AG04449 (cell line): ENCODE measurements around the gene PAGE5.

Experiments
- CTCF ChIA-PET: fragments of 350-600 bp; formaldehyde crosslinking; extraction: SDS; loops from one replicate; lab custom pipeline; 2021; ENCODE audit warnings: antibody characterized with exemption; lab: Yijun Ruan, JAX
- POLR2A ChIA-PET: fragments of 400-600, 350-600 bp; formaldehyde crosslinking; extraction: SDS; loops from one replicate; lab custom pipeline; 2020; ENCODE audit warnings: antibody characterized with exemption, inconsistent platforms; lab: Yijun Ruan, JAX
- DNase-seq: peaks from one replicate; pipeline ENCODE4 v3.0.0-alpha.2; 2010; ENCODE audit warnings: low read depth, low spot score
- H3K4me3 ChIP-seq: 2 replicates; pipeline ENCODE4 v1.5.1; 2011; ENCODE audit warnings: low read depth, mild to moderate bottlenecking, control low read depth, low read length
- TF ChIP-seq, protein P1 (sequence below): IDR thresholded peaks from one replicate; pipeline ENCODE4 v1.5.1; 2011; ENCODE audit warnings: mild to moderate bottlenecking, moderate library complexity, low read length, control low read depth, inconsistent platforms; ENCODE audit not compliant: insufficient read depth; ENCODE audit errors: missing control alignments

The PAGE5 gene

DNA sequence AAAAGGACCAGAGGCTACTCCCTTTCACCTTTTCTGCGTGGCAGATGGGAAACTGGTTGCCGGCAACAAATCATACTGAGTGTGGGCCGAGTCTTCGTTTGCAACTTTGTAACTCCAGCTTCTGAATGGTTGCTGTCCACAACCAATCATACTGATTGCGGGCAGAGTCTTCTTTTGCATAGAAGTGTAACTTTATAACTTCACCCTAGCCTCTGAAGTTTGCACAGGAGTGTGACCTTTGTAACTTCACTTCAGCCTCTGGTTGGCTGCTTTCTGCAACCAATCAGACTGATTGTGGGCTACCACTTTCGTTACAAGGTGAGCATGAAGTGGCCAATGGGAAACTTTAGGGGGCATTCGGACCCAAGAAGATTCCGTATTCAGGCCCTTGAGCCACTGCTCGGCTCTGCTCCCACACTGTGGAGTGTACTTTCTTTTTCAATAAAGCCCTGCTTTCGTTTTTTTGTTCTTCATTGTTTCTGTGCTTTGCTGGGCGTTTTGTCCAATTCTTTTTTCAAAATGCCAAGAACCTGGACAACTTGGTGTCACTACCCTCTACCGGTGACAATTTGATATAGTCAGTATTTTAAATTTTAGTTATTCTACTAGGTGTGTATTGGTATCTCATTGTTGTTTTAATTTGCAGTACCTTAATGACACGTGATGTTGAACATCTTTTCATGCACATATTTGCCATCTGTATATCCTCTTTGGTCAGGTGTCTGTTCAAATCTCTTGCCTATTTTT lies 9.0 kb upstream of the PAGE5 start:
- DNase-seq = no peak
- CTCF ChIA-PET = no interaction called here
- TF ChIP-seq, protein P1, sequence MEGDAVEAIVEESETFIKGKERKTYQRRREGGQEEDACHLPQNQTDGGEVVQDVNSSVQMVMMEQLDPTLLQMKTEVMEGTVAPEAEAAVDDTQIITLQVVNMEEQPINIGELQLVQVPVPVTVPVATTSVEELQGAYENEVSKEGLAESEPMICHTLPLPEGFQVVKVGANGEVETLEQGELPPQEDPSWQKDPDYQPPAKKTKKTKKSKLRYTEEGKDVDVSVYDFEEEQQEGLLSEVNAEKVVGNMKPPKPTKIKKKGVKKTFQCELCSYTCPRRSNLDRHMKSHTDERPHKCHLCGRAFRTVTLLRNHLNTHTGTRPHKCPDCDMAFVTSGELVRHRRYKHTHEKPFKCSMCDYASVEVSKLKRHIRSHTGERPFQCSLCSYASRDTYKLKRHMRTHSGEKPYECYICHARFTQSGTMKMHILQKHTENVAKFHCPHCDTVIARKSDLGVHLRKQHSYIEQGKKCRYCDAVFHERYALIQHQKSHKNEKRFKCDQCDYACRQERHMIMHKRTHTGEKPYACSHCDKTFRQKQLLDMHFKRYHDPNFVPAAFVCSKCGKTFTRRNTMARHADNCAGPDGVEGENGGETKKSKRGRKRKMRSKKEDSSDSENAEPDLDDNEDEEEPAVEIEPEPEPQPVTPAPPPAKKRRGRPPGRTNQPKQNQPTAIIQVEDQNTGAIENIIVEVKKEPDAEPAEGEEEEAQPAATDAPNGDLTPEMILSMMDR = no peak
- no peak overlapping the region for H3K4me3 ChIP-seq
- POLR2A ChIA-PET = no interaction called here

- TF ChIP-seq, protein P1 = no peak
- no peak overlapping the region for H3K4me3 ChIP-seq
- DNase-seq = no peak
- POLR2A ChIA-PET = no interaction called here
- CTCF ChIA-PET = no interaction called here
Measured at GRCh38 chrX:55213381-55213780, 6.8 kb upstream of the PAGE5 start.

DNA sequence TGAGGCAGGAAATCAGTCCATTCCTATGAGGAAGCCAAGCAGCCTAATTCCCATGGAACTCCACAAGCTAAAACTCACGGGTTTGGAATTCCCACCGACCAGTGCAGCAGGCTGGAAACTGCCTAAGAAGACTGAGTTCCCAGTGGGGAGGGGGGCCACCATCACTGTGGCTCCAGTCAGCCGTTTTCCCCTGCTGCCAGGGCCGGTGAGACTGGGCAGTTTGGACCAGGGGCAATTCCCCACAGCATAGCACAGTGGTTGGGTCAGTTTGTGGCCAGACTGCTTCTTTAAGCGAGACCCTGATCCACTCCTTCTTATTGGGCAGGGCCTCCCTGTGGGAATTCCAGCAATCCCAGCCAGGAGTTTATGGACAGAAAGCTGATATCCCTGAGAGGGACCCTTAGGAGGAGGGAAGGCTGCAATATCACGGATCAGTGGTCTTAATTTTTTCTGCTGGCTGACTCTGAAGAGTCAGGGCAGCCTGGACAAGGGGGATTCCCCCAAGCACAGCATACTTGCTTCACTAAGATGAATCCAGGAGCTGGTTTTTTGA lies 20.7 kb downstream of the PAGE5 start:
- no peak overlapping the region for H3K4me3 ChIP-seq
- POLR2A ChIA-PET = no interaction called here
- no peak for DNase-seq
- TF ChIP-seq, protein P1 = no peak
- CTCF ChIA-PET = no interaction called here

DNA sequence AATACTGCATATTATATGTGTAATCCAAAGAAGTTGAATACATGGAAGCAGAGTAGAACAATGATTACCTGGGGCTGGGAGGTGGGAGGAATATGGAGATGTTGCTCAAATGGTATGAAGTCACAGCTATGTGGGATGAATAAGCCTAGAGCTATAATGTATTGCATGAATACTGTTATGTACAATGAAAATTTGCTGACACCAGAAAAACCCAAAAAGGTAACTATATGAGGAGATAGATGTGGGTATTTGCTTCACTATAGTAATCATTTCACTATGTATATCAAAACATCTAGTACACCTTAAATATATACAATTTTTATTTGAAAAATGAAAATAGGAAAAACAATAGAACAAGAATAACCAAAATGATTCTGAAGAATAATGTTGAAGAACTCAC lies 33.4 kb downstream of the PAGE5 start:
- ChIA-PET POLR2A (no interaction called here), CTCF (no interaction called here)
- TF ChIP-seq, protein P1 = no peak
- no peak overlapping the region for H3K4me3 ChIP-seq
- no peak for DNase-seq

- POLR2A ChIA-PET = no interaction called here
- TF ChIP-seq, protein P1 = no peak
- H3K4me3 ChIP-seq = no peak overlapping the region
Measured at GRCh38 chrX:55260806-55261205, 40.7 kb downstream of the PAGE5 start.

DNA sequence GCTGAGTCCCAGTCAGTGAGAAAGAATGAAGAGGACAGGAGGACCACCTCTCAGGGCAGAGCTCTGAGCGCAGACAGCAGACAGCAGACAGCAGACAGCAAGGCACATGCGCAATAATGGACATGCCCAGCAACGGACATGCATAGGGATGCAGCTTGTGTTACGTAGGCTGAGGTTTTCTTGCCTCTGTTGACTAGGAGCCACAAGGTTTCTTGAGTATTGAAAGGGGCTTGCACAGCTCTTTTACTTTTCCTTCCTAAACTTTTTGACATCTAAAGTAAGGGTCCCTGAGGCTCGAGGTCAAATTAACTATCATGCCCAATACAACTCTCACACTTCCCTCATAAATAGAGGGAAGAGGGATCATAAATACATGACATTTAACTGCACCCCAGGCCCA lies 44.7 kb downstream of the PAGE5 start, which contains the start of gene PAGE3:
Gene PAGE3 (minus strand): TSS at position 101 of the 400 bp plus-strand sequence. CDS start 1,013 bp downstream, outside the sequence.
- no peak within 1 kb of the TSS for H3K4me3 ChIP-seq
- TF ChIP-seq, protein P1 = no peak
- no peak for DNase-seq
- POLR2A ChIA-PET = no interaction called here
- CTCF ChIA-PET = no interaction called here

More at GRCh38 chrX:55260806-55261205, 40.7 kb downstream of the PAGE5 start:
- no peak for DNase-seq
- CTCF ChIA-PET = no interaction called here
